ENCODE results near the gene NDUFA8.

GRCh38 chr9:122207096-122207495 is 47.5 kb upstream of the NDUFA8 start:
- no peak for TF ChIP-seq CTCF (IDR thresholded peaks at IDR 0.05; ENCODE audit: low read length)
- no peak for TF ChIP-seq EZH2 (IDR thresholded peaks at IDR 0.05; ENCODE audit: borderline replicate concordance, low read length)
